Skin of body (tissue), 2 donors: ENCODE results near the gene RALGAPA2. TPM values are rescaled to one million over a fixed set of nuclear protein-coding genes. Genes with fewer than 3 reads are reported as not detected.

Experiments used
- DNase-seq: peaks from one replicate; lab custom pipeline; 2025; lab: John Stamatoyannopoulos, UW
- total RNA-seq: library from RNA; depleted of rRNA; stranded (reverse); fragments of >200 nt; gene quantifications from one replicate; pipeline ENCODE4 v1.2.3, GENCODE V29; 2014

RALGAPA2 gene
- total RNA-seq, 1 donor from 2014 or later: 31.9 TPM

DNA sequence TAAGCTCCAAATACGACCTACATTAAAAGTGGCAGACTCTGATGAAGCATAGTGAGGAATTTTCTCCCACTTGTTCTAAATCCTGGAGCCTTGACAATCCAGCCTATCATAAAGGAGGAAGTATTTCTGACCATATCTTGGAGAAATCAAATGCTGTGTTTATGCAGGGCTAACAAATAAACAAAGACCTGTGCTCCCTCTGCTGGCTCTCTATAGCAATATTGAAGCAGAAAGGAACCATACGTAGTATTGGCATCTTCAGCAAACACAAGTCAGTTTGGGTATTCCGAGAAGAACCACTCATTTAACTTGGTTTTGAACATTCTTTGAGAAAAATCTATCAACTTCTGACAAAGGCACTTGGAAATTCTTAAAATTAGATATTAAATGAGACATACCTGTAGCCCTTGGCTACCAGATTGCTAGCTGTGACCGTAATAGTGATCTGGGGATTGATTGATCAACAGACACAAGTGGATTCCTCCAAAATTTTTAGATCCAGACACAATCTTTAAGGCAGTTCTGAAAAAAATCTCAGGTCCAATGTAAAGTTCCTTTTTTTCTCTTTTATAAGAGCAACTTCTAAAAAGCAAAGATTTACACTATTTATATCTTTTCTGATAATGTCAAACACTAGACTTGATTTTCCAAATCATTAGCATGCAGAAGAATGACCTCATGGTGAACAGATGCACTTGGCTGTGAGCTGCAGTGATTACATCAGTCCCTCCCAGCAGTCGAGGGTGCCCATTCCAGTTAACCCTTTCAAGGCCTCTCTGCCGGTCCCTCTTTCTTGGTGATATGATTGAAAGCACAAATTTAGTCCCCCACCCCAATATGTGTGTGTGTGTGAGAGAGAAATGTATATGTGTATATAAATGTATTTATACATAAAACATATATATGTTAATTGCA lies 304.3 kb downstream of the RALGAPA2 start:
- peak; percentile 64 for DNase-seq

DNA sequence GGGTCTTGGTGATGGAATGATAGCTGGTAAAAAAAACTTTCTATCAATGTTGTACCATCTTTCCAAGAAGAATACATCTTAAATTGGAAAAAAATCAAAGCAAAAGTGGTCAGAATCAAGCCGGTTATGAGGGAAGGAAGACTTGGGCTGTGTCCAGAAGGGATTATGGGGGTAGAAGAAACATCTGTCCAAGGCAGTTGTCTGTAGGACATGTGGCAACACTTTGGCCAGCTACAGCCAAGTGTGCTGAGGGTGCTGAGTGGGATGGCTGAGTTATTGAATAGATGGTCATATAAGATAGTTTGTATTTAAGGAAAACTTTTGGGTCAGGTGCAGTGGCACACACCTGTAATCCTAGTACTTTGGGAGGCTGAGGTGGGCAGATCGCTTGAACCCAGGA lies 306.1 kb downstream of the RALGAPA2 start:
- DNase-seq: no peak

DNA sequence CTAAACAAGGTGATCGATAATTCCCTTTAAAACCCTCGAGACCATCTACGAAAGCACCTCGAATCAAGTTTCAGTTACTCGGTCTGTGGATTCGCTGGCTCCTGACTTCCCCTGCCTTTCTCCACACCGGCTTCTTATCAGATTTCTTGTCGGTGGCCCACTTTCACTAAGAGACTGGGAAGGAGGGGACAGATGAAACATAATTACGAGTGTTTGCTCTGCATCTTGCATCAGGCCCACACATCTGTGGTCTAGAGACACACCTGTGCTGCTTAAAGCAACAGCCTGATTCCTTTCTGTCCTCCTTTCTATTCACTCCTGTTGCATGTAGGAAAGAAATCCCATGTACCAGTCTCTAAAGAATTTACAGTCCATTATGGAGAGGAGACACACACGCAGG lies 306.8 kb downstream of the RALGAPA2 start:
- no peak for DNase-seq

DNA sequence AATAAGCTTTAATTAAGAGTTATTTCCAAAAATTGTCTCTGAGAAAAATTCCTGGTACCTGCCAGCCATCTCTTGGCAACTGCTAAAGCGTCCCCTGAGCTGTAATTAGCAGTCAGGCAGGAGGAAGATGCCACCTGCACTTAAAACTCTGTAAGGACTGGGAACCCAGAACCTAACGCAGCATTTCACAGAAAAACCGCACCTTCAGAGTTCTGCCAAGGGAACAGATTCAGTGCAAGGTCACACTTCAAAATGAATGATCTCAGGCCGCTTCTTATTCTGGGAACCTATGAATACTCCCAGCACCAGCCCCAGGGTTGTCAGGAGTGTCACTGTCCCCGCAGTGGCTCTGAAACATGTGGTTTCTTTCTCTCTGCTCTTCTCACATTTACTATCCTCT lies 307.8 kb downstream of the RALGAPA2 start:
- DNase-seq: no peak

DNA sequence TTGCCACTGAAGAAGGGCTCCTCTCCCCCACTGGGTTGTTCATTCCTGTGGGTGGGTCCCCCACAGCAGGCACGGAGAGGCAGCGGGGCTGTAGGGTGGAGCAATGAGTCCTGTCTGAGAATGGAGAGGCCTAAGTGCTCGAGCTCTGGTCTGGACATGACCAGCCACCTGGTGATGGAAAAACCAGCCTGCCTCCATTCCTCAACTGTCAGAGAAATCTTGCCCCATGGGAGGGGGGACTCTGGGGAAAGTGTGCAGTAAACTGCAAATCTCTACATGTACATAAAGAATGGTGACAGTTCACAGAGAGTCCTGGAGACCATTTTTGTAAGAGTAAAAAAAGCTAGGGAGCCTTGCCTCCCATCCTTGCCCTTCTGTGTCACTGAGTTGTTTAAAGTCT lies 310.5 kb downstream of the RALGAPA2 start:
- no peak for DNase-seq

DNA sequence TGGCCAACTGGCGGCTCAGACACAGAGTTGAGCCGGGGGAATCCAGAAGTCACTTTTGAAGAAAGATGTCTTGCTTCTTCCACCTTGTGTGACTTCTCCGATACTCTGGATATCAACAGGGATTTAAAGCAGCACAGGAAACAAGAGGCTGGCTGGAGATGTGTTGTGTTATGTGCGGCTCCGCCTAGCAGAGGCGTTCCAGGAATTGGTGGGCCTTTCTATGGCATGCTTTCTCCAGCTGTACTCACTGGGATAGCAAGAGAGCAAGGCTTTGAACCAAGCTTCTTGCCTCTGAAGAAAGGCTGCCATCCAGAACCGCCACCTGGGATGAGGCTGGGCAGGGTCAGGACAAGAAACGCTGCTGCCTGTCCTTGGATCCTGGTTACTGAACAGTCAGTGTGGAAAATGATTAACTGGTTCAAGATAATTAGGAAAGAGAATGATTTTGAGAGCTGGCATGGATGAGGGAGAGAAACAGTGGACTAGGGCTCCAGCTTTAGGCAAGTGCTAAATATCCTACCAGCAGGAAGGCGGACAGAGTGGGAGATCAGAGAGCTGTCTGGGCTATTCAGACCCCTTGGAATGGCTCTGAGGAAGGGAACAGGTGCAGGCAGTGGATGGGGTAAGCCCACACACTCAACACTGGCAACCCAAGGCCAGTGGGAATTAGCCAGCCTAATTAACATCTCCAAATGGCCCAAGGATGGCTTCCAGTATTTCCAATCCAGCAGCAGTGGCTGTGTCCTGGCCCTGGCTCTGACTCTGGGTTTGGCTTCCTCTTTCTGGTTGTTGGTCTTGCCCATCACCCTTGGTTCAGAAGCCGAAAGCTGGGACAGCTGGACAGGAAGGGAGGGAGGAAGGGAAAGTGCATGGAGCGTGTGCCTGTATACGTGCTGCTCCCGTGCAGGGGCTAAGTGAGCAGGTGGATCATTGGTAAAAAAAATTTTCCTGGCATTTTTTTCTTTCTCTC lies 312.6 kb downstream of the RALGAPA2 start:
- DNase-seq: no peak

DNA sequence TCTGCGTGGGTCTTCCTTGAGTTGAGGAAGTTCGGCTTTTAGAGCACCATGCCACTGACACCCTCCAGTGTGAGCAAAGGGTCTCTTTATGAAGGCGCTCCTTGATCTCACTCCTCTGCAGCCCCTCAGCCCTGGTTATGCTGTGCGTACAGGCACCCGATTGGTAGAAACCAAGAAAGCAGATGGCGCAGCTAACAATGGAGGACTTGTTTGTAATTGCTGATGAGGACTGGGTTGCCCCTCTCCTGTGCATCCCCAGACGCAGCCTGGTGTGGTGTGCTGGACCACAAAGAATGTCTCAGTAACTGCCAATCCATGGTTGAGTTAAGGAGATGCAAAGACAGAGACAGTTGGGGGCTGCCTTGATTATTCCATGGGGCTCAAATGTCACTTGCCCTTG lies 314.3 kb downstream of the RALGAPA2 start:
- no peak for DNase-seq

DNA sequence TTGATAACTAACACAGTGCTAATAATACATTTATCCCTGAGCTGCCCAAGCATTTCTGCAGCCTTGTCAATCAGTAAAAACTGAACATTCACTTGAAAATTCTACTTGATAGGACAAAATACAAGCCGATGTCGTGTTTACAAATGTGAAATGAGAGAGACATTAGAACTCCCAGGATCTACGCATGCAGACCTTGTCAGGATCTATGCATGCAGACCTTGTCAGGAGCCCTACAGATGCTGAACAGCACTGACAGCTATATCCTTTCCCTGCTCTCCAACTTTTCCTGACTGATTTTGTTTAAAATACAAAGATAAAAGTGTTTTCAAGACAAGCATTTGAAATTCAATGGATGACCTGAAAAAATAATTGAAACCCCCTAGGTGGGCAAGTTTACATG lies 315.6 kb downstream of the RALGAPA2 start:
- DNase-seq: no peak

DNA sequence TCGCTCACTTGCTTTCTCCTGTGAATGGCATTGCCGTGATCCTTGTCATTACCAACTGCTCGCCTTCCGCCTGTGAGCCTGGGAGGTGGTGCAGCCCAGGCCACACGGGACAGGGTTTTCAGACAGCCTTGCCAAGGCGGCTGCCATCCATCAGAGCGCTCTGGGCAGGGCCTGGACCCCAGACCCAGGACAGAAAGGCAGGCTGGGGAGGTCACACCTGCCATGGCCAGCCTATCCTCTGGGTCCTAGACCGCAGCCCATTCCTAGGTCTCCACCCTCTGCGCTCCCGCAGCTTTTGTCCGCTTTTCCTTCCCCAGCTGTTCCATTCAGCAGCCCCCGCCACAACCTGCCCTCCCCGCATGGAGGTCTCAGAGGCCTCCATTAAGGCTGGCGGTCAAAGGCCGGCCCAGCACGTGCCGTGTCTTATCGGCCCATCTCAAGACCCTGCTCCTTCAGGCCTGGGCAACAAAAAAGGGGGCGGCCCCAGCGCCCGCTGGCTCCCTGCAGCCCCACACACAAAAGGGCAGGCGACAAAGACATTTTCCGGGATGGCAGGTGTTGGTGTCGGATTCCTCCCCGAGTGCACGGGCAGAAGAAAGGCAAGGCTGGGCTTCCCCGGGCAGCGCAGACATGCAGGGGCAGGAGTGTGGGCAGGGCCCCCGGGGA lies 316.4 kb downstream of the RALGAPA2 start:
- no peak for DNase-seq

DNA sequence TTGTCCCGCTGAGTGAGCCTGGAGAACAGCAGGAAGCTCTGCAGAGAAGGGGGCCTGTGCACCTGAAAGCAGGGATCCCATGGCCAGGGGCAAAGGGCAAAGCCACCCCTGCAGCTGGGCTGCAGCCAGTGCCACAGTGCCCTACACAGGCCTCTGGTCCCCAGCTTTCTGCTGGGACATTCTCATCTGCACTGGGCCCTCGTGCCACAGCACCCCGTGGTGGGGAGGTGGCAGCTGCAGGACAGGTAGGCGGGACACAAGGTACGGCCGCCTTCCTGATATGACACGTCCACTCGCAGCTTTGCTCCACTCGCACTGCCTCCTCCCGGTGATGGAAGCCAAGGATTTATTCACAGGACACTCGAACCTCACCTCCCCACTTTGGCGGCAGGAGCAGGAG lies 317.4 kb downstream of the RALGAPA2 start:
- DNase-seq: no peak

DNA sequence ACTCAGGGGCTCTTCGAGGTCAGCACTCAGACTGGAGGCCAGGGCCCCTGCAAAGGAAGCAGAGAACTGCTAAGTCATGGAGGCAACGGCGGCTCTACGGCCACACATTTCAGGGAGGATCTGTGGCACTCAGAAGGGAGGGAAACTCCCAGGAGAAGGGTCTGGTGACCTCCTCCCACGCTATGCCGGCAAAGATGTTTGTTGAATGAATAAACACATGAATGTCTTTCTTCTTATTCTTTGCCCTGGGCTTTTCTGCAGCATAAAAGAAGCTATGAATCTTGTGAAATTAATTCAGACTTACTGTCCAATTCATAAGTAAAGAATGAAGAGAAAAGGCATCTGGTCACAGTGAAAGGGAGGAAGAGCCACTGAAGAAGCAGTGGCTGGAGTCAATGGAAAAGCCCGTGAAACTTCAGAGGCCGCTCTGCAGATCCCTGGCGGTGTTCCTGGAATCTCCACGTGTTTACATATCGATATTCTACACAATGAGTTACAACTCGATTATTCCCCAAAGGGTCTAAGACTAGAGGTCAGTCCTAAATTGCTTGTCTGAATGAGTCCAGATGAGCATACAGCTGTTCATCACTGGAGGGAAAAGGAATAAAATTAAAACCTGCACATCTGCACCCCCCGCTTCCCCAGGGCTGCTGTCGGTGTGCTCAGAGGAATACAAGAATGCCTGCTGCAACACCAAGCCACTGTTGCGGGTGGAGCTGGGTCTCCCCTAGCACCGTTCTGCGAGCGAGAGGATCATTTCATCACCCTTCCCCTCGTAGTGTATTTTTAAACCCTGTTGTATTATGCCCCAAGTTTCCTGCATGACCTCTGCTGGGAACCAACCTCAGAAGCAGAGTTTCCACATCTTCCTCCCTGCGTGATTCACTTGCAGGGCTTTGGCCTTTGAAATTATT lies 319.0 kb downstream of the RALGAPA2 start:
- peak; percentile 18 for DNase-seq

DNA sequence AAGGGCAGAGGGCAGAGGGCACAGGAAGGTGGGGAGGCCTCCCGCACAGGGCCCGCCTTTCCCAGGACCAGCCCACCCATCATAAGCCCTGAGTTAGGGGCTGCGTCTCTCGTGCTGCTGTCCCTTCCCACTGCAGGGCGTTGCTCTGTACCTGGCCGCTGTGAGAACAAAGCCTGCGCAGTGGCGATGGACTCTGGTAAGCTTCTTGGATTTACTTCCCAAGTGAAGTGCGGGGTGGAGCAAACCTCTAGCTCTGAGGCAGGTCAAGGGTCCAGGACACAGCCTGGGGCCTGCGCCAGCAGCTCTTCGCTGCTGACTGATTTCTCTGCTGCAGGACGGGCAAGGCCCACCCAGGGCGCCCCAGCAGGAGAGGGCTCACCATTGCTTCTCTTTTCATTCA lies 320.7 kb downstream of the RALGAPA2 start:
- DNase-seq: no peak

DNA sequence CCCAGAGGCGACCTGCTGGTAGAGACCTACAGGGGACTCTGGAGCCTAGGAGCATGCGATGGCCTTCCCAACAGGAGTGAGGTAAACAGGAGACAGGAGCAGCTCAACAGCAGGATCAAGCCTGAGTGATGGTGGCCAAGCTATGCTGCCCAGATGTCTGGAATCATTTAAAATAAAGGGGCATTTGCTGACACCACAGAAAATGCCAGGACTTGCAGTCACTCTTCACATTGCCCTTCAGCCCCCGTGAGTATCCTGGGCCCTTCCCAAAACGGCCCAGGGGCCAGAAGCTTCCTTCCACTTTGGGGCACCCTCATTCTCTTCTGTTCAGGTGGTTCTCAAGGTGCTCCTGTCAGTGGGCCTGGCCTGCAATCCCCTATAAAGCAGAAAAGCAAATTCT lies 321.3 kb downstream of the RALGAPA2 start:
- no peak for DNase-seq

DNA sequence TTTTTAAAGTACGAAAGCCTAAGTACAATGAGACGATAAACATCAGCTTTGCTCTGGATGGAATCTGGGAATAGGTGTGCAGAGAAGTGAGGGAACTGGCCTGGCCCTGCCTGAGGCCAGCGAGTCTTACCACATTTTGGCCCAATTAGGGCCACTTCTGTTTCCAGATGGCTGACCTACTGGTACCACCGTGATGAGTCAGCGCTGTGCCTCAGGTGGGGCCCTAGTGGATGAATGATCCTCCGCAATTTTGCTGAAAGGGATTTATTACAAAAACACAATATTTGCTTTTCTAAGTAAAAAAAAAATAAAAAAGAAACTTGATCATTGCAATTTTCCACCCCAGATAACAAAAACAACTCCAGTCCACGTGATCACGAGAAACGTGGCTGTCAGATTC lies 322.1 kb downstream of the RALGAPA2 start:
- DNase-seq: no peak

DNA sequence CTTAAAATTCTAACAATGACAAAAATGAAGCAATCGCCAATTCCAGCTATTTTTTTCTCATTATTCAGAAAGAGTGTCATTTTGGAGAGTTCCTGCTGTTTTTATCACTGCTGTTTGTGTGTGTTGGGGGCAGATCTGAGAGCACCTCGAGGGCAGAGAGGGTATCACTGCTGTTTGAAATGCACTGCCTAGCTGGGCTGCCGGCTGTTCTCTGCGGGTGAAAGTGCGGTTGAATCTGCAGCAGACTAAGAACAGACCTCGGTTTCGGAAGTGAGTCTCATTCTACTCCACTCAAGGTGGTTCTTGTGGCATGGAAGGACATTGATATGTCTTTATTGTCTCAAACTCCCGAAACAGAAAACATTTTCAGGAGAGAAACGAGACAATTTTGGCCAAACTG lies 326.3 kb downstream of the RALGAPA2 start:
- DNase-seq: no peak

DNA sequence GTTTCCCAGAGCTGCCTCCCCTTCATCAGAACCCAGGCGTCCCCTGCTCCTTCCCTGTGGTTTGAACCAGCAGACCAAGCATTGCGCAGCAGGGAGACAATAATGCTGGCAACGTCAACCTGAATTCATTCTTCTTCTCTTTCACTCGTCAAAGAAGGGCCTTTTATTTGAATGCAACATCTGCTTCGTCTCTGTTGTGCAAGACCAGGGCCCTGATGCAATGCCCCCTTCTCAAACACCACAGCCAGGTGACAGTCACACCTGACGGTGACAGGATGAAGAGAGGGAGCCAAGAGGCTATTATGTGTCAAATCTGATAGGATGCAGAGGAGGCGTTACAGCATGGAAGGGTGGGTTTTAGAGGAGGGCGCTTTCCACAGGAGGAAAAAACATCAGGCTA lies 336.6 kb downstream of the RALGAPA2 start:
- DNase-seq: no peak

DNA sequence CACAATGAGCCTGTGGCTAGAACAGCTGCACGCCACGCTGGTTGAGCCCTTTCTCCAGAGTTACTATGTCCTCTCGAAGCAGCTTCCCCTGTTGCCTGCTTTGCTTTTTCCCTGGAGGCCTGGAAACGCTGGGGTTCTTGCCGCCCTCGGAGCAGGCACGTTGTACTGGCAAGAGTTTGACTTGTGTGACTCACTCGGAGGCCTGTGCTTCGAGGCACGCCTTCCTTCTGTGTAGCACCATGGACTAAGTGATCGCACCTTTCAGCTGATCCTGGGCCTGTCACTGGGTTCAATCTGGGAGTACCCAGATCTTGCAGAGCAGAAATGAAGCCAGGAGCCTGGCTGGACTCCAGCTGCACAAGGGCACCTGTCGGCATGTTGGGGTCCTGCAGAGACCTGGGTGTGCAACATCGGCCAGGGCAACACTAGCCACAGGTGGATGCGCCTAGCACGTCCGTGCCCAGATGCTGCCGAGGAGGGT lies 339.3 kb downstream of the RALGAPA2 start:
- DNase-seq: peak; percentile 41

DNA sequence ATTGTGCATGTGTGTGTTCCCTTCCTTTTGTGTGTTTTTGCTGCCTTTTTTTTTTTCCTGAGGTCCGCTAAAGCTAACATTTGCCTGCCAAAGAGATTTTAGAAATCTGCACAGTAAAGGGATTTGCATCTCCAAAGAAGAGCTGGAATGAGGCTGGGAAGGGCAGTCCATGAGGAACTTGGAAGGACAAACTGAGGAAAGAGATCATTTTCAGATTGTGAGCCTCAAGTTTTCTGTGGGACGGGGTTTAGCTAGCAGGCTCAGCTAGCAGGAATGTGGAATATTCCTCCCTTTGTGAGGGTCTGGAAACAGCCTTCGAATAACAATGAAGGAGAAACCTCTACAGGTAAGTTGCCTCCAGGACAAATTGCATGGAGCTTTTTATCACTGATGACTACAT lies 340.8 kb downstream of the RALGAPA2 start:
- DNase-seq: no peak

DNA sequence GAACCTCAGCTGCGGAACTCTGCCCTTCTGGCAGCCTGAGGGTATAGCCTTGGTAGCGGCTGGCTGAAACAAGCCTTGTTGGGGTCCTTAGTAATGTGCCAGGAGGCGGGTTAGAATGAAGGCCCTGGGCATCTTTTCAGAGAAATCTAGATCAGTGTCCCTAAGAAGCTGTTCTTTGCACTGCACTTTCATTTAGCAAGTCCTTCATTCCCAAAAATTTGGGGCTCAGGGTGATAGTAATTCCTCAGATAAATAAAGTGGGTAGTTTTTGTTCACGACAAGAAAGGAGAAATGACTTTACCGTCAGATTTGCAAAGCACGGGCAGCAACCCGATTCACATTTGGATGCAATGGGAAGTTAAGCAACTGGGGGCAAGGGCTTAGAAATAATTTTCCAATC lies 341.4 kb downstream of the RALGAPA2 start:
- no peak for DNase-seq

DNA sequence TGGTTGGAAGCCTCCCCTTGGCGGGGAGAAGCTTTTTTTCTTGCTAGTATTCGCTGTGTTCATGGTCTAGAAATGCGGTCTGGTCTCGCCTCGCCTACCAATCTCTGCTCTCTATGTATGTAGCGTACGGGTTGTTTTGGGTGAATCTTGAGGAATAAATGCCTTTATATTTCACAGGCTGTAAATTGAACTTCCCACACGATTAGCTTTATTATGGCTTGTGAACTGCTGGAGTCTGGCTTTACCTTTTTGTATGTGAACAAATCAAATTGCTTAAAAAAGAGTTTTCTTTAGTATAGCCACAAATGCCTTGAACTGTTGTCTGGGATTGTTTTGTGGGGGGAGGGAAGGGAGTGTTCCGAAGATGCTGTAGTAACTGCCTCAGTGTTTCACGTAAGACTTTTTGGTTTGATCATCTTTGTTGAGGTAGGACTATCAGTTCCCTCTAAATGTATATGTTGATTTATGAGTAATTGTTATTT lies 342.3 kb downstream of the RALGAPA2 start:
- no peak for DNase-seq
